Measurements from ENCODE around the gene PLCB1.
"Not testable (repeated sequence)": the region's sequence is repeated elsewhere in the genome, so short reads cannot be mapped to it uniquely, and the experiment has no call there.

The PLCB1 gene

GRCh38 chr20:8156235-8157079 is 24.4 kb downstream of the PLCB1 start:
- no peak for DNase-seq

GRCh38 chr20:8159217-8159616 is 27.2 kb downstream of the PLCB1 start:
- not testable (repeated sequence) for DNase-seq

DNA sequence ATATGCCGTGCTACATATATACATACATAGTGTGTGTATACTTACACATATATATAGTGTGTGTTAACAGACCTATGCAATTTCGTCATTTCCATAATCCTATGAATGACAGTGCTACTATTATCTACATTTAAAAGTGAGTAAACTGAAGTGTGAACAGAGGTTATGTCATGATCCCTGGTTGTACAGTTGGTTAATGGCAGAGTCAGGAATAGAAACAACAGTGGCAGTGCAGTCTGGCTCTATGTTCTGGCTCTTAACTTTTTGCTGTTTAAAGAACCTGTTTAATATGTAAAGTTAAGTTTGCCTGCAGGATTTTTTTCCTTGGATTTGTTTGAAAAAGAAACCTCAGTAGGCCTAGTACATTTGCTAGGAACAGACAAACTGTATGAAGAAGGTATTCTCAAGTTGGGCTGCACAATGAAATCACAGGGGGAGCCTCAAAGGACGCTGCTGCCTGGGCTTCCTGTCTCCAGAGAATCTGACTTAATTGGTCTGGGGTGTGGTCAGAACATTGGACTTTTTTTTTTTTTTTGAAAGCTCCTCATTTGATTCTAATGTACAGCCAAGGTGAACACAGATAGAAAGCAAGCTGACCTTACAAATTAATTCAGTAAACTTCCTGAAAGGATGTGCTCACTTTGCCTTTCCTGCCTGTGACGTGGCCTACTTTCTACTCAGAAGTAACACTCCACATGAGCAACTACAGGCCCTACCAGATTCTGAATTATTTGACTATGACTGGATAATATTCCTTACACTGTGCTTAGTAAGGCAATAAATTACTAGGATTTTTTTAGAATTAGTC is 29.4 kb downstream of the PLCB1 start:
- no peak for DNase-seq

DNA sequence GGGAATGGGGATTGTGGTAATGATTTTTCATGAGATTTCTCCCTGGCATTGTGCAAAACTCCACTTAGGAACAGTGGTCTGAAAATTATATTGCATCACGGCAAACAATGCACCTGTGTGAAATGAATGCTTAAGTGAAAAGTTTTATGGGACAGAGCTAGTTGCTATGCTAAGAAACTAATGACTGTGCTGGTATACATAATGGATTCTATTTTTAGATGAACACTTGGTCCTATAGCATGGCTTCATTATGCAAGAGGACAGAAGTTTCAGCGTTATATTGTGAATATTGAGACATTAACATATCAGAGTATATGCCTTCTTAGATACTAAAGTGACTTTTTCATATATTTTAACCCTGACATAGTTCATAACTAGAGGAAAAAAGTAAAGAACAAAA is 30.5 kb downstream of the PLCB1 start:
- DNase-seq, result no peak

DNA sequence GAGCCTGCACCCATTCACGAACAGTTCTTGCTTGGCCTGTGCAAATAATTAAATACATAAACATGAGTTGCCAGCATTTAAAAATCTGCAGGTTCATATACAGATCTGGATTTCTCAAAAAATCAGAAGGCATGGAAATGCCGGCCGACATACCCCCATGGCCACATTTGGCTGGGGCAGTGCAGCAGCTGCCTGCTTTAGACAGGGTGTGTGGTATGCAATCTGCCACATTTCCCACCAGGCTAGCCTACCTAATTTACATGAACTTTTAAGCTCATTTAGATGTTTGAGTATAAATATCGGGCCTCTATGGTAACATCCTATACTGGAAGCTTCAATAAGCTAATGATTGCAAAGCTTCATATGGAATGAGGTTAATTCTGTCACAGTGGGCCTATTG is 31.5 kb downstream of the PLCB1 start:
- DNase-seq, result no peak

DNA sequence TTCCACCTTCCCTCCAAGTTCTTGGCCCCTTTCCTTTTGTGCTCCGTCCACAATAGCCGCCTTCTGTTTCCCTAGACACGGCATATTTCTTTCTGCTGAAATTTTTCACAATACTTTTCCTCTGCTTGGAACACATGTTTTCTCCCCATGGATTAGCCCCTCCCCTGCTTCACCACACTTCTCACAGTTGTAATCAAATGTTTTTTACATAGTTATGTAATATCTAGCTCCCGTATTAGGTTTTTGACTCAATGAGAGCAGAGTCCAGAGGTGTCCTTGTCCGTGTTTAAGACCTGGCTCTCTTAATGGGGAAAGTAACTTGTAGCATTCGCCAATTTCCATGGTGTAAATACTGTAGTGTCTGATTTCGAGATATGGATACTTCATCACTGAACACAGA is 34.7 kb downstream of the PLCB1 start:
- DNase-seq, result no peak

DNA sequence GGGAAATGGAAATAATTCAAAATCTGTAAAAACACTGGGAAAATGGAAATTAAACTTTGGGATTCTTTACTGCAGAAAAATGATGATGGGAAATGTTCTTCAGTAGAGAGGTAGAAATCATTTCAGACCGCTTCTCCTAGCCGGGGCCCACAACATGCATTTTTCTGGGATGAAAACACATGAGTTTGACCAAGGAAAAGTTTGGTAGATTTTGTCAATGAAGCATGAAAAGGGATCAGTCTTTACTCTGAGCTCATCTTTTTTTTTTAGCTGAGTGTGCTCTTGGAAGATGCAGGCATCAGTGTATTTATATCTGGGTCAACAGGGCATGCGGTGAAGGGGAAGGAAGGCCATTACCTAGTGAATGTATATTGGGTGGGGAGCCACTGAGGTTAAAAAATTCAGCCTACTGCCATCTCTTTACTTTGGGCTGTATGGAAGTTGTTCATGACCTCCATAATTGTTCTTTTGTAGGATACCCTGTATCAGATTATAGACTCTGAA is 36.8 kb downstream of the PLCB1 start:
- DNase-seq, result no peak

- no peak for DNase-seq
These were observed 38.9 kb downstream of the PLCB1 start for GRCh38 chr20:8170921-8171320.

GRCh38 chr20:8172191-8172590 is 40.1 kb downstream of the PLCB1 start:
- DNase-seq, result no peak

- no peak for DNase-seq
These were observed 43.9 kb downstream of the PLCB1 start for GRCh38 chr20:8175741-8176675.

GRCh38 chr20:8183526-8183925 is 51.5 kb downstream of the PLCB1 start:
- no peak for DNase-seq

DNA sequence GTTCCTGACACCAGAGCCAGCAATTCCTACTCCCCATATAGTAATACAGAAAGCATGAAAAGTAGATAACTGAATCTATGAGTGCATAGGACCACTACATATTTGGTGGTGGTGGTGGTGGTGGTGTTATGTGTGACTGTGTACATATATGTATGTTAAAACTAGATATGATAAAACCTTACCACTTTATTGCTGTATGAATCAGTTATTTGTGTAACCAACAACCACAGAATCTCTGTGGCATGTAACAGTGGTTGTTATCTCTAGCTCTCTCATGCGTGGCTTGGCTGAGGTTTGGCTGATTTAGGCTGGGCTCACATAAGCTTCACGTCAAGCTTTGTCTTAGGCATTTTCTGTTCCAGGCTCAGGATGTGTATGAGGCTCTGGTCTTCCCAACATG is 55.7 kb downstream of the PLCB1 start:
- no peak for DNase-seq

DNA sequence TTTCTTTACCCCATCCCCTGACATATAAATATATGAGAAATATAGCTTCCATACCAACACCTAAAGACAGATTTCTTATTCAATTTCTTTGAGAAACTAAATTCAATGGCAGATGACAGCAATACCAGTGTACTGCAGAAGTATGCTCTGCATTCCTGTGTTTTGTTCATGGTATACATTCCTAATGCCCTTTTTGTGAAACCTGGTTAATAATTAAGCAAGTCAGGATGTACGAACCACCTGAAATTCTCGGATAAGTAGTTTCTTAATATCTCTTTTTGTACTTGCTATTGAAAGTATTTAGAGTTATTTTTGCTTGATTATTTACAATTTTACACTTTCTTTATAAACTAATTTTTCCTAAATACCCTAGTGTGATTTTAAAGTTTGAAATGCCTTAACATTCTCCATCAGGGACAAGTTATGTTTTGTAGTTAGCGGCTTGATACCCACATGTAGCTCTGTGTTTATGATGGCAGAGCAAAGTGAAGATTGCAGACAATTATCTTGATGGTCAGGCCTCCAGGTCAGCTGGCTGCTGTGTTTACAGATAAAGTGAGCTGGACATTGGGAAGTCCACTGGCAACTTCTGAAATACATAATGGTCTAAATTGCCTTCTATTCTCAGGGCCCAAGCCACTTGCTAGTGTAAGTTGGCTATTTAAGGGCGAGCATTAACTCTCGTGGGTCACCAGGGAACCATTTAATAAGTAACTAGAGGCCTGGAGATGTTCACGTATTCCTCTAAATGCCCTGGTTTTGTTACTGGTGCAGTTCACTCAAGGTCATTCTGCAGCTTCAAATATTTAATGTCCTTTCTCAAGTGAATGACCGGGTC is 58.2 kb downstream of the PLCB1 start:
- DNase-seq, result no peak

DNA sequence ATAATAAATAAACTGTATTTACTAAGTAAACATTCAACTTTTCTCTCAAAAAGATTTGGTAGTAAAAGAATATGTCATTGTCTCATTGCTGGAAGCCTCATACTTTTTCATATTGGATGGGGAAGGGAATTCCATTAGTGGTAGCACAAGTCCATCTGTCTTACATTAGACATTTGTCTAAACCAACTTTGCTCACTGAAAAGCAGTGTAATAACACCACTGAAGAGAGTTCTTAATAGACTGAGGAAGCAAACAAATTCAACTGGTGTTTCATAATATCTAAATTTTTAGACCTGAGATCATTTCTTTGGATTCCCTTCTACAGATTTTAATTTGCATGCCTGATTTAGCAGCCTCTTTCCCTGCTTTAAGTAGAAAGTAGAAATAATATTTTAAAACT is 62.7 kb downstream of the PLCB1 start:
- no peak for DNase-seq

GRCh38 chr20:8196096-8196495 is 64.0 kb downstream of the PLCB1 start:
- DNase-seq, result no peak

GRCh38 chr20:8200220-8200619 is 68.2 kb downstream of the PLCB1 start:
- DNase-seq, result no peak

DNA sequence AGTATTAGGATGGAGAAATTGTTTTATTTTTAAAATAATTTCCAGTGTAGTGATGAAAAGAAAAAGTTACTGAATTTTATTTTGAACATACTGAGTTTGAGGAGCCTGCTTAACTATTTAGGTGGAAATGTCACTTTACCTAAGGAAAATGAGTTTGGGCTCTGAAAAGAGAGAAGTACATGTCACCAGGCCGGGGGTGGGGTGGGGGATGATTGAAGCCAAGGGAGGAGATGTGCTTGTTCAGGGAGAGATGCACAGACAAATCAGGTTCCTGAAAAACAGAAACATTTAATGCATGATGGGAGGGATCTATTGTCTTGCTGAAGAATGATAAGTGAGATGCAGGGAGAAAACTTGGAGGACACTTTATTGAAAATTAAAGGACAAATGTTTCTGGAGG is 71.3 kb downstream of the PLCB1 start:
- DNase-seq, result no peak

GRCh38 chr20:8205996-8206395 is 73.9 kb downstream of the PLCB1 start:
- no peak for DNase-seq

DNA sequence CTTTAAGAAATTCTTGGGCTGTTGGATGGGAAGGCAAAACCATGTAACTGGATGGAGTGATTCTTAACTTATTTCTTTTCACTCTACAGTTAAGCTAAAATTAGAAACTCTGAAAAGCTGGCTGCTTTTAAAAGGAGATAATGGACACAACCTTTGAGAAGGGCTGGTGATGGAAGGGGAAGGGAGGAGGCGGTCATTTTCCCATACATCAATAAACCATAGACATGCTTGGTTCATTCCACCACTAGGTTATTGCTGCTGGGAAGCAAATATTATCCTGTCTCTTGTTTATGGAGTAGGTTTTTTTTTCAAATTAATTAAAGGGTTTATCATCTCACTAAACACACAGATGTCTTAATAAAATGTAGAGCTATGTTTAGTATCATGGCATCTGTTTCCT is 76.2 kb downstream of the PLCB1 start:
- DNase-seq, result no peak

DNA sequence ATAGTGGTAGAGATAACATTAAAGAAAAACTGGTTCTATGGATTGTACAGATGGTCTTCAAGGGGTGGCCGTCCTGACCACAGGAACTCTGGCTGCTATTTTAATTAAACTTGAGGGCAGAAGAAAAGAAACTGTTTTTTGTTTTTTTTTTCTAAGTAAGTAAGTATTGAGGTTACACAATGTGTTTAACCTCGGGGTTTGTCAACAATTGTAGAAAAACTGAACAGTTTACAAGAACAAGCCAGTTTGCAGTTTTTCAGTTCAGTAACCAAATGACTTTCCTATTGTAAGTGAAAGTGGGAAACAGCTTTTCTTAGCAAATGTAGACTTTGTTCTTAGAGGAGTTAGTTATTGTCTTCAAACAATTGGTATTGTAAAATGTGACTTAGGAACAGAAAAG is 77.0 kb downstream of the PLCB1 start:
- no peak for DNase-seq

GRCh38 chr20:8210749-8211148 is 78.7 kb downstream of the PLCB1 start:
- DNase-seq, result no peak

GRCh38 chr20:8212286-8212685 is 80.2 kb downstream of the PLCB1 start:
- no peak for DNase-seq
